22Rv1 (cell line): ENCODE measurements around the gene COL25A1.

ENCODE experiments used
- H3K27ac ChIP-seq: fragments of 450-650 bp; 2 replicates; pipeline ENCODE4 v1.5.1; 2017
- ZFX ChIP-seq: fragments of 450-650 bp; IDR thresholded peaks from 2 replicates; pipeline ENCODE4 v1.6.1; 2017; ENCODE audit warnings: antibody characterized with exemption, borderline replicate concordance
- TF ChIP-seq, protein P1 (sequence below): fragments of 450-650 bp; IDR thresholded peaks from 2 replicates; pipeline ENCODE4 v1.5.1; 2017; ENCODE audit warnings: mild to moderate bottlenecking

The COL25A1 gene

DNA sequence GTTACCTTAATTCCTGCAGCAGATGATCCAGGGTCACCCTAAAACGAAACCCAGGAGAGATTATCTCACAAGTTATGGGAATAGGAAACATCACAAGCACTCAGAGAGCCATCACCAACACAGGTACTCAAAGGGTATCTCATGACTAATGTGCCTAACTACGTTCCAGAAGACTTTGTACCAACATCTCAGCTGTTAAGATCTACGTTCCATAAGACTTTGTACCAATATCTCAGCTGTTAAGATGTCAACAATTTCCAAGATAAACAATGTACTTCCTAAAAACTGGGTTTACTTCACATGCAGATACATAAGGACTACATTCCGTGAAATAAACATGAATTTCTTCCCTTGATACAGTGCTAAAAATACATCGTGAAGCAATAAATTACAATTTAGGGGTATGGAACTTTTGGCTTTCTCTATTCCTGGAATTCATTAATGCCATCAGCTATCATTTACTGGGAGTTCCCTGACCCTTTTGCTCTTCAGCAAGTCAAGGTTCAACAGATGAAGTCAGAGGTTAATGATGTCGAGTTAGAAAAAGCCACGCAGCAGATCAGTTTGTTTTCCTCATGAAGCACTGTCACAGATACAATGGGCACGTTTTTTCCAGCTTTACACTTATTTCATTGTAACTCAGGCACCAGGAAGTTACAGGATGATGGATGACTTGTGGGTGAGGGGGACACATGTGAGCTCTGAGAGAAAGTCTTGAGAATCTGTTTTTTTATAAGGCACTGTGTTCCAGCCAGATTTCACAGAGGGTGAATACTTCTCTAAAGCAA is 412.6 kb downstream of the COL25A1 start:
- TF ChIP-seq, protein P1, sequence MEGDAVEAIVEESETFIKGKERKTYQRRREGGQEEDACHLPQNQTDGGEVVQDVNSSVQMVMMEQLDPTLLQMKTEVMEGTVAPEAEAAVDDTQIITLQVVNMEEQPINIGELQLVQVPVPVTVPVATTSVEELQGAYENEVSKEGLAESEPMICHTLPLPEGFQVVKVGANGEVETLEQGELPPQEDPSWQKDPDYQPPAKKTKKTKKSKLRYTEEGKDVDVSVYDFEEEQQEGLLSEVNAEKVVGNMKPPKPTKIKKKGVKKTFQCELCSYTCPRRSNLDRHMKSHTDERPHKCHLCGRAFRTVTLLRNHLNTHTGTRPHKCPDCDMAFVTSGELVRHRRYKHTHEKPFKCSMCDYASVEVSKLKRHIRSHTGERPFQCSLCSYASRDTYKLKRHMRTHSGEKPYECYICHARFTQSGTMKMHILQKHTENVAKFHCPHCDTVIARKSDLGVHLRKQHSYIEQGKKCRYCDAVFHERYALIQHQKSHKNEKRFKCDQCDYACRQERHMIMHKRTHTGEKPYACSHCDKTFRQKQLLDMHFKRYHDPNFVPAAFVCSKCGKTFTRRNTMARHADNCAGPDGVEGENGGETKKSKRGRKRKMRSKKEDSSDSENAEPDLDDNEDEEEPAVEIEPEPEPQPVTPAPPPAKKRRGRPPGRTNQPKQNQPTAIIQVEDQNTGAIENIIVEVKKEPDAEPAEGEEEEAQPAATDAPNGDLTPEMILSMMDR: no peak
- no peak for TF ChIP-seq ZFX
- no peak overlapping the region for H3K27ac ChIP-seq

DNA sequence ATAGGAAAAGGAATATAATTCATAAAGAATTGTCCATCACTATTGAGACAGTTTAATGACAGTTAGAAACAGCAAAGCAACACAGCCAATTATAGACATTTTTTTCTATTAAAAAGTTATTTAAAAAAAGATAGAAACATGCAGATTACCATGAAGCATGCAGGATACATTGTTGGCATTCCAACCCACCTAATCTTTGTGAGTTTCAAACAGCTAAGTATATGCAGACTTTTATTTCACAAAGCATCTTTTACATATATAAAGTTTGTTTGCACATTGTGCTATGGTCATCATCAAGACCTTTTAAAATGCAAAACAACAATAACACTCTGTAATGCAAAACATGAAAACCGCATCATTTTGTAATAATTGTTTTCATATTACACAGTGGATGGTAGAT is 413.7 kb downstream of the COL25A1 start:
- TF ChIP-seq, protein P1: no peak
- no peak for TF ChIP-seq ZFX

DNA sequence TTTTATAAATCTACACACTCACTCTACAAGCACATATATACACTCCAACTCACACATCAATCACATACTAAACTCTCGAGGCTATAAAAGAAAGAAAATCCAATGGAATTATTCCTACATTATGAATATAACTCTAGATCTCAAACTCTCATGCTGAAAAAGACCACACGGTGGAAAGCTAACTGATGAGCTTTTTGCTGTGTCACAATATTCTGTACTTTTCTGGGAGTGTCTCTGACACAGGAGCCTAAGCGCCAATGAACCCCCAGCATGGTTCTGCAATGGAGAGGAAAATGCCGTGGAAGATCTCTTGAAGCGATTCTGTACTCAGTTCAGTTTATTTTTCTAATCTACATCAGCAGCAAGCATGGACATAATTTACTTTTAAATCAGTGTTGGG is 415.4 kb downstream of the COL25A1 start:
- no peak overlapping the region for H3K27ac ChIP-seq
- TF ChIP-seq, protein P1: no peak
- no peak for TF ChIP-seq ZFX

More for the DNA sequence above, 413.7 kb downstream of the COL25A1 start:
- no peak overlapping the region for H3K27ac ChIP-seq

DNA sequence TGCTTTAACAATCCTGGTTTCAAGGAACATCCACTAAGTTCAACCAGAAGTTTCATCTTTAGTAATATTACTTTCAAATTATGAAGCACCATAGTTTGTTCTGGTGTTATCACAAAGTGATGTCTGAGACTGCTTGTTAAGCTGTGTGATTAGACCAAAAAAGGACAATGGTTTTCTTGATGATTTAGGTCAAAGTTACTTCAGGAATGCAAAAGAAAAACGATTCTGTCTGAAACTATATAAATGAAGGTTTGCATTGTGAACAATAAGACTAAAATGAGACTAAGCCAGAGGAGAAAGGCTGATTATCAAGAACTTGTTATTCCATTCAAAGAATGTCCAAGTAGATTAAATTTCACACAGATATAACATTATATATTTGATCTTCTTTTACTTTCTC is 417.2 kb downstream of the COL25A1 start:
- no peak for TF ChIP-seq ZFX
- TF ChIP-seq, protein P1: no peak
- H3K27ac ChIP-seq: no peak overlapping the region

DNA sequence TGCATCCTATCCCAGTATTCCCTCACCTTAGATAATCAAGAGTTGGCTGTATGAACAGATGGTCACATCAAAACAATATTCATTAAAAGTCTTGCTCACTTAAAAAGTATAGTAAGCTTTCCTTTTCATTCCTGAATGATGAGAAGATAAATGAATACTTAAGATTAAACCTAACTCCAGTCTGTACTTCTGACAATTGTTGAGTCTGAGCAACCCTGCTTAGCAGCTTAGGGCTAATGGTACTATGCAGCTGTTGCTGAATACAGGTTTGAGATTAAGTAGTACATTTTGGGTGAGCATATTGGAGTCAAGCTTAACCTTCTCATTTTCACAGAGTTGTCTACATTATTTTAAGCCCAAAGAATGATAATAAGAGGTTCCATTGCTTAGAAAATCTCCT is 417.9 kb downstream of the COL25A1 start:
- no peak for TF ChIP-seq ZFX
- TF ChIP-seq, protein P1: no peak
- no peak overlapping the region for H3K27ac ChIP-seq

DNA sequence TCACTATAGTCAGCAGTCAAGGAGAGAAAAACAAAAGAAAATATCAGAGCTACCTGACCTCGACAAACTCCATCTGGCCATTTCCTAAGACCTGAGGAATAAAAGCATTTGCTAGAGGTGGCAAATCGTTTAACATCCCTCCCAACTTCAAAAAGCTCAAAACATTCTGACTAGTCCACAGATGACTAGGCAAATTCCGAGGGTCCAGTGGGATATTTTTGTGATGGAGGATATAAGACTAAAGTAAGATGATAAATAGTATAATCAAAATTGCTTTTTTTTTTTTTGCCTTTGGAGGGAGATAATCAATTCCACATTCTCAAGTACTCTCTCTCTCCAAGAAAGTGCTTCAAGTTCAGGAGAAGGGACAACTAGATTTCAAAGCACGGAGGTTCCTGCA is 420.5 kb downstream of the COL25A1 start:
- no peak overlapping the region for H3K27ac ChIP-seq
- TF ChIP-seq ZFX: no peak
- TF ChIP-seq, protein P1: no peak

DNA sequence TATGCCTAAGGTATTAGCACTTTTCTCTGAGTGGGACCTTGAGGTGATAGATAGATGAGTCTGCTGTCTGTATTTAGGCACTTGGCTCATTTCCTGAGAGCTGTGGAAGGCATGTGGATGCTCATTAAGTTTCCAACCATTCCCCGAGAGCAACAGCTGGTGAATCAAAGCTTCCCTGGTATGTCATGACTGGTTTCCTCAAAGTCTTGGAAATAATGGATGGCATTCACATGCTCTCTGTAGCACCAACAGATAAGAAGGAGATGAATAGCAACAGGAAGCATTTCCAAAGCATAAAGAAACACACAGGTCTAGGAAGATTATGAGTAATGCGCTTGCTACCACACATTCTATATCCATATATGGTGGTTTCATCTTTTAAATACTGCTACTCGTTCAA is 421.3 kb downstream of the COL25A1 start:
- H3K27ac ChIP-seq: no peak overlapping the region
- TF ChIP-seq ZFX: no peak
- TF ChIP-seq, protein P1: no peak
